H1 (cell line): ENCODE data around the gene C12orf43. TPM values are rescaled to one million over a fixed set of nuclear protein-coding genes. Genes with fewer than 3 reads are reported as not detected.

ENCODE experiments used
- CTCF ChIA-PET: fragments of 300-600 bp; sonication (Branson Sonifier 250); formaldehyde crosslinking; loops from one replicate; lab custom pipeline; 2021; ENCODE audit not compliant: partially characterized antibody; lab: Charles Lee
- POLR2A ChIA-PET: fragments of 300-600 bp; sonication (Branson Sonifier 250); formaldehyde crosslinking; loops from one replicate; lab custom pipeline; 2021; ENCODE audit warnings: inconsistent platforms; ENCODE audit not compliant: partially characterized antibody; lab: Charles Lee
- DNase-seq, 2 experiments: peaks; one replicate each; pipeline versions ENCODE4 v3.0.0 to v3.0.0-alpha.2; 2010 to 2022; ENCODE audit warnings: low spot score in 2 of 2, low read depth in 1 of 2, mixed read lengths in 1 of 2
- FAIRE-seq: peaks from 2 replicates; lab custom pipeline; 2011; peaks lifted over from hg19 to GRCh38; lab: Jason Lieb, UNC
- H2AFZ ChIP-seq: 2 replicates; pipeline ENCODE4 v1.8.1; 2012; ENCODE audit warnings: low read length, inconsistent platforms
- H2AK5ac ChIP-seq: 2 replicates; pipeline ENCODE4 v1.6.1; 2013; ENCODE audit warnings: low read depth, low read length
- H2BK120ac ChIP-seq: replicated peaks from 2 replicates; pipeline ENCODE3; 2013; ENCODE audit warnings: low read depth, low read length, inconsistent platforms
- H2BK12ac ChIP-seq: 2 replicates; pipeline ENCODE4 v1.6.1; 2013; ENCODE audit warnings: low read depth, low read length
- H2BK15ac ChIP-seq: 2 replicates; pipeline ENCODE4 v1.6.1; 2013; ENCODE audit warnings: low read length
- H2BK20ac ChIP-seq: 2 replicates; pipeline ENCODE4 v1.6.1; 2013; ENCODE audit warnings: low read length
- H2BK5ac ChIP-seq: 2 replicates; pipeline ENCODE4 v1.6.1; 2013; ENCODE audit warnings: low read depth, low read length
- H3K14ac ChIP-seq: 2 replicates; pipeline ENCODE4 v1.6.1; 2013; ENCODE audit warnings: inconsistent platforms; ENCODE audit not compliant: insufficient read length
- H3K18ac ChIP-seq: 2 replicates; pipeline ENCODE4 v1.6.1; 2013; ENCODE audit warnings: low read length; ENCODE audit errors: extremely low read depth
- H3K23ac ChIP-seq: 2 replicates; pipeline ENCODE4 v1.6.1; 2013; ENCODE audit warnings: inconsistent platforms; ENCODE audit not compliant: insufficient read length
- H3K23me2 ChIP-seq: 2 replicates; pipeline ENCODE4 v1.6.1; 2013; ENCODE audit warnings: low read depth, low read length
- H3K27ac ChIP-seq: 2 replicates; pipeline ENCODE4 v1.6.1; 2011; ENCODE audit warnings: low read depth, low read length, inconsistent platforms
- H3K27me3 ChIP-seq, 4 experiments: replicated peaks in 1 of 4; 1 replicate in 1 of 4; 2 replicates in 3 of 4; pipeline versions ENCODE4 v1.6.1 to v1.8.1; 2011 to 2013; ENCODE audit warnings: low read length in 3 of 4, mild to moderate bottlenecking in 3 of 4, inconsistent platforms in 2 of 4, mixed read lengths in 2 of 4, moderate library complexity in 1 of 4; ENCODE audit not compliant: control insufficient read depth in 3 of 4, insufficient read depth in 3 of 4; ENCODE audit errors: extremely low read depth in 1 of 4
- H3K36me3 ChIP-seq, 4 experiments: 2 replicates each; pipeline versions ENCODE4 v1.6.1 to v1.8.1; 2011 to 2013; ENCODE audit warnings: mild to moderate bottlenecking in 4 of 4, low read length in 3 of 4, moderate library complexity in 2 of 4, control low read depth in 1 of 4, inconsistent platforms in 1 of 4; ENCODE audit not compliant: insufficient read depth in 4 of 4, control insufficient read depth in 2 of 4
- H3K4ac ChIP-seq: replicated peaks from 2 replicates; pipeline ENCODE3; 2013; ENCODE audit warnings: low read length, low read depth, mixed read lengths, inconsistent platforms; ENCODE audit not compliant: insufficient read length
- H3K4me1 ChIP-seq, 4 experiments: replicated peaks in 1 of 4; 1 replicate in 1 of 4; 2 replicates in 3 of 4; pipeline versions ENCODE4 v1.6.1 to v1.8.1; 2011 to 2013; ENCODE audit warnings: low read length in 3 of 4, inconsistent platforms in 2 of 4, mixed read lengths in 1 of 4; ENCODE audit not compliant: insufficient read depth in 4 of 4, control insufficient read depth in 3 of 4
- H3K4me2 ChIP-seq, 2 experiments: 2 replicates each; pipeline versions ENCODE4 v1.6.1 to v1.8.1; 2011 to 2013; ENCODE audit warnings: low read depth in 2 of 2, low read length in 2 of 2, control low read depth in 1 of 2, inconsistent platforms in 1 of 2, mild to moderate bottlenecking in 1 of 2; ENCODE audit not compliant: insufficient read depth in 1 of 2
- H3K4me3 ChIP-seq, 4 experiments: fragments of 200-600, 300-600 bp in 1 of 4; sonication (generic), shearing (Covaris generic), sonication (Bioruptor Twin) in 1 of 4; 2 replicates each; pipeline versions ENCODE4 v1.5.1 to v1.8.1; 2011 to 2016; ENCODE audit warnings: low read length in 4 of 4, low read depth in 3 of 4, control low read depth in 2 of 4, inconsistent platforms in 2 of 4, mild to moderate bottlenecking in 2 of 4, mixed read lengths in 1 of 4, moderate library complexity in 1 of 4; ENCODE audit not compliant: insufficient read depth in 2 of 4; ENCODE audit errors: extremely low read depth in 1 of 4
- H3K56ac ChIP-seq: replicated peaks from 2 replicates; pipeline ENCODE3; 2013; ENCODE audit warnings: low read depth, mild to moderate bottlenecking, mixed read lengths, low read length, inconsistent platforms; ENCODE audit not compliant: insufficient read length
- H3K79me1 ChIP-seq: 2 replicates; pipeline ENCODE4 v1.6.1; 2013; ENCODE audit warnings: low read depth, low read length, control low read depth
- H3K79me2 ChIP-seq, 2 experiments: 2 replicates each; pipeline versions ENCODE4 v1.6.1 to v1.8.1; 2012 to 2013; ENCODE audit warnings: low read length in 2 of 2, mild to moderate bottlenecking in 2 of 2, inconsistent platforms in 1 of 2; ENCODE audit not compliant: insufficient read depth in 2 of 2, control insufficient read depth in 1 of 2
- H3K9ac ChIP-seq, 4 experiments: replicated peaks in 1 of 4; 1 replicate in 1 of 4; 2 replicates in 3 of 4; pipeline versions ENCODE4 v1.6.1 to v1.8.1; 2011 to 2013; ENCODE audit warnings: low read depth in 3 of 4, low read length in 3 of 4, control low read depth in 2 of 4, mild to moderate bottlenecking in 2 of 4, moderate library complexity in 2 of 4, inconsistent platforms in 1 of 4; ENCODE audit errors: extremely low read depth in 1 of 4
- H3K9me3 ChIP-seq, 2 experiments: 2 replicates each; pipeline versions ENCODE4 v1.6.1 to v1.8.1; 2012 to 2013; ENCODE audit warnings: mild to moderate bottlenecking in 2 of 2, moderate library complexity in 2 of 2, control low read depth in 1 of 2, inconsistent platforms in 1 of 2, low read depth in 1 of 2, low read length in 1 of 2, mixed read lengths in 1 of 2; ENCODE audit not compliant: insufficient read depth in 2 of 2
- H4K20me1 ChIP-seq, 2 experiments: replicated peaks in 1 of 2; 2 replicates each; pipeline versions ENCODE3 to v1.8.1; 2011 to 2013; ENCODE audit warnings: inconsistent platforms in 2 of 2, low read length in 2 of 2, mild to moderate bottlenecking in 1 of 2; ENCODE audit not compliant: insufficient read depth in 2 of 2, control insufficient read depth in 1 of 2
- H4K5ac ChIP-seq: 2 replicates; pipeline ENCODE4 v1.6.1; 2013; ENCODE audit warnings: low read length, low read depth, mixed read lengths, inconsistent platforms; ENCODE audit not compliant: insufficient read length
- H4K8ac ChIP-seq: 2 replicates; pipeline ENCODE4 v1.8.0; 2013; ENCODE audit warnings: mild to moderate bottlenecking, moderate library complexity, low read length, inconsistent platforms; ENCODE audit not compliant: insufficient read depth; ENCODE audit errors: extremely low read depth
- H4K91ac ChIP-seq: replicated peaks from 2 replicates; pipeline ENCODE3; 2013; ENCODE audit warnings: low read length, mixed read lengths, inconsistent platforms; ENCODE audit not compliant: insufficient read length
- BCL11A ChIP-seq, 2 experiments: IDR thresholded peaks; one replicate each; pipeline ENCODE4 v1.6.1; 2011; ENCODE audit warnings: low read depth in 2 of 2, low read length in 2 of 2, mild to moderate bottlenecking in 2 of 2
- CHD1 ChIP-seq: IDR thresholded peaks from 2 replicates; pipeline ENCODE4 v1.6.1; 2012; ENCODE audit warnings: low read depth, low read length, improper control_type of control experiment
- EGR1 ChIP-seq: IDR thresholded peaks from 2 replicates; pipeline ENCODE4 v1.6.1; 2011; ENCODE audit warnings: low read depth, low read length, borderline replicate concordance
- JUND ChIP-seq: IDR thresholded peaks from 2 replicates; pipeline ENCODE4 v1.6.1; 2011; ENCODE audit warnings: mild to moderate bottlenecking, improper control_type of control experiment, low read length
- KDM1A ChIP-seq: fragments of 200-600, 300-600 bp; sonication (generic); IDR thresholded peaks from 2 replicates; pipeline ENCODE4 v1.7.1; 2016; ENCODE audit warnings: mild to moderate bottlenecking, low read length, borderline replicate concordance
- RBBP5 ChIP-seq: IDR thresholded peaks from 2 replicates; pipeline ENCODE4 v1.7.1; 2012; ENCODE audit warnings: low read depth, mild to moderate bottlenecking, inconsistent platforms, low read length, moderate library complexity, borderline replicate concordance
- RXRA ChIP-seq: IDR thresholded peaks from 2 replicates; pipeline ENCODE4 v1.6.1; 2011; ENCODE audit warnings: low read depth, mild to moderate bottlenecking, low read length, moderate library complexity; ENCODE audit not compliant: insufficient read depth
- SAP30 ChIP-seq: fragments of 300-600 bp; sonication (generic); IDR thresholded peaks from 2 replicates; pipeline ENCODE4 v1.7.1; 2012; ENCODE audit warnings: low read length, moderate library complexity, mild to moderate bottlenecking, inconsistent platforms; ENCODE audit not compliant: insufficient read depth, insufficient replicate concordance
- SP1 ChIP-seq: IDR thresholded peaks from 2 replicates; pipeline ENCODE4 v1.6.1; 2011; ENCODE audit warnings: low read depth, low read length
- SUZ12 ChIP-seq: fragments of 200-600 bp; sonication (generic); IDR thresholded peaks from 2 replicates; pipeline ENCODE4 v1.6.1; 2012; ENCODE audit warnings: mild to moderate bottlenecking, inconsistent platforms, low read length, moderate library complexity, mixed read lengths
- TAF1 ChIP-seq: IDR thresholded peaks from 2 replicates; pipeline ENCODE4 v1.6.1; 2011; ENCODE audit warnings: mild to moderate bottlenecking, low read depth, low read length
- TCF12 ChIP-seq: IDR thresholded peaks from 2 replicates; pipeline ENCODE4 v1.6.1; 2011; ENCODE audit warnings: low read depth, mild to moderate bottlenecking, low read length
- TEAD4 ChIP-seq: IDR thresholded peaks from 2 replicates; pipeline ENCODE4 v1.6.1; 2012; ENCODE audit warnings: low read depth, low read length, inconsistent platforms, mixed read lengths
- ZNF274 ChIP-seq: IDR thresholded peaks from 2 replicates; pipeline ENCODE4 v1.7.0; 2012; ENCODE audit warnings: low read length, borderline replicate concordance; ENCODE audit errors: extremely low read depth
- WGBS, 2 experiments: shearing (Covaris generic) in 1 of 2; methylation state at CpG; one replicate each; pipeline versions ENCODE4 v1.1.6 to v1.1.7; 2013 to 2015; ENCODE audit warnings: low lambda C conversion rate in 2 of 2, mixed read lengths in 2 of 2, inconsistent platforms in 1 of 2, low coverage in 1 of 2, missing lambda C conversion rate in 1 of 2; ENCODE audit not compliant: insufficient replicate concordance in 2 of 2, insufficient coverage in 1 of 2, insufficient read length in 1 of 2; ENCODE audit errors: extremely low coverage in 1 of 2, missing lambda C conversion rate in 1 of 2; 5-methylcytosine and 5-hydroxymethylcytosine counted together
- polyA plus RNA-seq, 7 experiments: library from polyadenylated mRNA; depleted of rRNA in 3 of 7; stranded (reverse) in 5 of 7; unstranded in 2 of 7; fragments of >200 nt in 5 of 7; fragments of 200-250 nt in 2 of 7; gene quantifications; 1 replicate in 5 of 7; 2 replicates in 1 of 7; 4 replicates in 1 of 7; pipeline versions ENCODE4 v1.2.1 to v1.2.3, GENCODE V29; 2011 to 2013; ENCODE audit warnings: missing spikeins in 2 of 7, mixed read lengths in 2 of 7
- total RNA-seq: library from RNA; stranded (reverse); fragmentation: NEBNext Ultra II Directional; extraction: Animal tissue kit (Norgen Biotek cat#: 25700); gene quantifications from 2 replicates; pipeline ENCODE4 v1.2.1, GENCODE V29; 2021
- TF ChIP-seq, protein P1 (sequence below): IDR thresholded peaks from 2 replicates; pipeline ENCODE4 v1.6.1; 2012; ENCODE audit warnings: inconsistent platforms

Gene C12orf43
- total and polyA plus RNA-seq, 2 of the 8 experiments (the other 6 are each of a cell fraction or from before 2014, with no cell fraction given) = 9.2 to 22.3 TPM

DNA sequence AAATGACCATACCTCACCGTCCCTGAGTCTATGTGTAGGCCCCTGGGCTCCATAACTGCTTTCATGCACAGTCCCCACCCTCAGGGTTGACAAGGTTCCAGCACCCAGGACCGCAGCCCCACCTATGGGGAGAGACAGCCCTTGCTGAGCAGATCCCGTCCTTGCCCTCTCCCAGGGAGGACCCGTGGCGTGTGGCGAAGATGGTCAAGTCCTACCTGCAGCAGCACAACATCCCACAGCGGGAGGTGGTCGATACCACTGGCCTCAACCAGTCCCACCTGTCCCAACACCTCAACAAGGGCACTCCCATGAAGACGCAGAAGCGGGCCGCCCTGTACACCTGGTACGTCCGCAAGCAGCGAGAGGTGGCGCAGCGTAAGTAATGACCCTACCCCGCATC is 27.6 kb downstream of the C12orf43 start:
- CTCF ChIA-PET = interaction anchor here (1.1 kb wide), 1 partner anchor 16 kb away, joined by 3 read pairs; no protein-coding TSS in a partner anchor
- Histone ChIP-seq H2AFZ (no peak overlapping the region), H3K36me3 (no peaks in the 10 kb centered on the region), H2BK20ac (no peak overlapping the region), H2BK5ac (no peak overlapping the region), H3K4me2 (no peak overlapping the region), H4K5ac (no peak overlapping the region), H3K23me2 (peaks cover 10% of the 10 kb centered on the region; the same call in 1 of the 2 replicates), H3K23ac (no peak overlapping the region), H3K56ac (no peak overlapping the region), H3K79me2 (no peaks in the 10 kb centered on the region), H3K14ac (no peak overlapping the region), H3K4me3 (no peak overlapping the region), H3K27me3 (no peaks in the 10 kb centered on the region), H3K9me3 (no peaks in the 10 kb centered on the region), H2BK15ac (0 out of 2 replicates have a peak overlapping the region, but pooled peaks have one; percentile 46), H3K18ac (no peak overlapping the region), H2AK5ac (no peak overlapping the region), H3K27ac (no peak overlapping the region), H4K20me1 (no peaks in the 10 kb centered on the region), H4K8ac (no peak overlapping the region), H2BK12ac (no peak overlapping the region), H3K9ac (no peak overlapping the region), H3K4me1 (peaks cover 0 to 5% (median 0%) of the 10 kb centered on the region in 4 experiments; a peak in 1 of 7 replicates), H3K4ac (no peak overlapping the region), H2BK120ac (no peak overlapping the region), H3K79me1 (no peaks in the 10 kb centered on the region), H4K91ac (no peak overlapping the region)
- 87% methylated on average over 17 of the region's 17 CpGs; no CpG with 5 or more reads in 1 of the 2 experiments for WGBS, 2 experiments
- POLR2A ChIA-PET = interaction anchor here (2.0 kb wide), 1 partner anchor 10 kb away, joined by 7 read pairs; no protein-coding TSS in a partner anchor
- no peak for DNase-seq
- no peak for FAIRE-seq
- TF ChIP-seq JUND (no peak), KDM1A (no peak), SAP30 (no peak), EGR1 (no peak), ZNF274 (no peak), BCL11A (IDR thresholded peaks at IDR 0.05; ENCODE audit: low read depth in 2 of 2, low read length in 2 of 2) (no peak), TAF1 (no peak), TEAD4 (no peak), TCF12 (no peak), RBBP5 (no peak), CHD1 (no peak), RXRA (no peak), SUZ12 (no peak), SP1 (no peak)
- TF ChIP-seq, protein P1, sequence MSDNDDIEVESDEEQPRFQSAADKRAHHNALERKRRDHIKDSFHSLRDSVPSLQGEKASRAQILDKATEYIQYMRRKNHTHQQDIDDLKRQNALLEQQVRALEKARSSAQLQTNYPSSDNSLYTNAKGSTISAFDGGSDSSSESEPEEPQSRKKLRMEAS = no peak
